HG03378 (cell line): ENCODE results near the gene MSX1.

Experiments used
- ATAC-seq: cut with Tn5 transposase; IDR thresholded peaks from one replicate; pipeline ENCODE4 v1.9.1; 2021; ENCODE audit warnings: mild to moderate bottlenecking, moderate library complexity; ENCODE audit not compliant: unreplicated experiment

Gene MSX1

DNA sequence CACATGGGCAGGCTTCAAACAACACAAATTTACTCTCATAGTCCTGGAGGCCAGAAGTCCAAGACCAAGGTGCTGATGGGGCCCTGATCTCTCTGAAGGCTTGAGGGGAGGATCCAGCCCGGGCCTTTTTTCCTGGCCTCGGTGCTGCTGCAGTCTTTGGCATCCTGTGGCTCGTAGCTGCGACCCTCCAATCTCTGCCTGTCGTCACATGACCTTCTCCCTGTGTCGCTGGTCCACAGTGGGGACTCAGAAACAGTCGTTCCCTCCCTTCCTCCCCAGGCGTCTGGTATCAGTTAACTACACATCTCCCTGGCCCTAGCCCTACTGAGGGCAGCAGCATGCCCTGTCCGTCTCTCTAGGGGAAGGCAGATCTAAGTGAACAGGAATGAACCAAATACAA, 19.1 kb upstream of the MSX1 start:
- ATAC-seq = no peak

GRCh38 chr4:4841156-4841555, 18.3 kb upstream of the MSX1 start:
- ATAC-seq = no peak

- no peak for ATAC-seq
Observed at GRCh38 chr4:4842476-4843441, 16.7 kb upstream of the MSX1 start.

DNA sequence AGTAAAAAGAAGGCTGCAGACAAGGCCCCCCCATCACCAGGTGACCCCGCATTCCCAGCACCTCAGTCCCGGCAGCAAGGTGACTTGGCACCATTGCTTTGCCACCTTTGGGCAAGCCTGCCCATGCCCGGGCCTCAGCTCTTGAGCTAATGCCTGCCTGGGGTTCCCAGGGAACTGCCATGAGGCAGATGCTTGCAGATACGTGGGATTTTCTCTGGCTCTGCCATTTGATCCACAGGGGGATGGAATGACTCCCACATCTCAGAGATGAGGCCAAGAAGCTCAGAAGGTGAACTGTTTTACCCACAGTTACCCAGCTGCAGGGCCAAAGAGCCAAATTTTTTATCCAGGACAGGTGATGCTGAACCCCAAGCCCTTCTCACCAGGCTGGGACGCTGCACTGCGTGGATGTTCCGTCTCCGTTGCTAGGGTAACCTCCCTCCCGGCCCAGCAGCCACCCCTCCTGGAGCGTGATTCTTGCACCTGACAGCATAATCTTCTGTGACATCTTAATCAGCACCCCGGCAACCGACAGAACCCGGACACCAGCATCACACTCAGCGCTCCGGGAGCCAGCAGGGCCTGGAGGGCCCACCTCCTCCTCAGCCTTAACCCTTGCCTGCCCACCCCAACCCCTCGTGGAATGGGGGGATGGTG, 15.7 kb upstream of the MSX1 start:
- ATAC-seq = no peak

DNA sequence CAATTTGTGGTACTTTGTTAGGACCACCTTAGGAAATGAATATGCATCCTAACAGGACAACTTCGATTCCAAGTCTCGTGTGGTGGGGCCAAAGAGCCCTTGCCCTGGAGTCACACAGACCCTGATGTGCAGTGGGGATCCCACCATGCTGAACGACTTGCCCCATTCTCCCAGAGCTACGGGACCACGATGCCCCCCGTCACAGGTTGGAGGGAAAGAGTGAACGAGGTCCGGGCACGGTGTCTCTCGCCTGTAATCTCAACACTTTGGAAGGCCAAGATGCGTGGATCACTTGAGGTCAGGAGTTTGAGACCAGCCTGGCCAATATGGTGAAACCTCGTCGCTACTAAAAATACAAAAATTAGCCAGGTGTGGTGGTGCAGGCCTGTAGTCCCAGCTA, 14.4 kb upstream of the MSX1 start:
- ATAC-seq = no peak

GRCh38 chr4:4847011-4847410, 12.5 kb upstream of the MSX1 start:
- no peak for ATAC-seq

- ATAC-seq = no peak
Observed at GRCh38 chr4:4848540-4848939, 10.9 kb upstream of the MSX1 start.

- no peak for ATAC-seq
Observed at GRCh38 chr4:4849106-4849505, 10.4 kb upstream of the MSX1 start.

- no peak for ATAC-seq
Observed at GRCh38 chr4:4849524-4850193, 9.8 kb upstream of the MSX1 start.

- ATAC-seq = no peak
Observed at GRCh38 chr4:4851081-4851480, 8.4 kb upstream of the MSX1 start.

DNA sequence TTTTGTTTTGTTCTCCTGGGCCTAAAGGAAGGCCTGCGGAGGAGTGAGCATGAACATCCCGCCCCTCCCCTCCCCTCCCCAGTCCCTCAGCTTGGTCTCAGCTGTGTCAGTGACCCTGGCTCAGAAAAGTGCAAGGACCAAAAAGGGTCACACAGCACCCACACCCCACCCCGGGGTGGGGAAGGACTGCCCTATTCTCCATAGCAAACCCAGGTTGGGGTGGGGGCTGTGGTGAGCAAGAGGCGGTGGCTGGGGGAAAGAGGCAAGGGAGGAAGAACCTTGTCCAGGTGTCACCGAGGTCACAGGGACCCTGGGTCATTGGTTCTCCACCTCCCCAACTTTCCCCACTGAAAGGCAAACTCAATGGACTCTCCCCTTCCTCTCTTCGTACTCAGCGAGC, 7.6 kb upstream of the MSX1 start:
- ATAC-seq = no peak

DNA sequence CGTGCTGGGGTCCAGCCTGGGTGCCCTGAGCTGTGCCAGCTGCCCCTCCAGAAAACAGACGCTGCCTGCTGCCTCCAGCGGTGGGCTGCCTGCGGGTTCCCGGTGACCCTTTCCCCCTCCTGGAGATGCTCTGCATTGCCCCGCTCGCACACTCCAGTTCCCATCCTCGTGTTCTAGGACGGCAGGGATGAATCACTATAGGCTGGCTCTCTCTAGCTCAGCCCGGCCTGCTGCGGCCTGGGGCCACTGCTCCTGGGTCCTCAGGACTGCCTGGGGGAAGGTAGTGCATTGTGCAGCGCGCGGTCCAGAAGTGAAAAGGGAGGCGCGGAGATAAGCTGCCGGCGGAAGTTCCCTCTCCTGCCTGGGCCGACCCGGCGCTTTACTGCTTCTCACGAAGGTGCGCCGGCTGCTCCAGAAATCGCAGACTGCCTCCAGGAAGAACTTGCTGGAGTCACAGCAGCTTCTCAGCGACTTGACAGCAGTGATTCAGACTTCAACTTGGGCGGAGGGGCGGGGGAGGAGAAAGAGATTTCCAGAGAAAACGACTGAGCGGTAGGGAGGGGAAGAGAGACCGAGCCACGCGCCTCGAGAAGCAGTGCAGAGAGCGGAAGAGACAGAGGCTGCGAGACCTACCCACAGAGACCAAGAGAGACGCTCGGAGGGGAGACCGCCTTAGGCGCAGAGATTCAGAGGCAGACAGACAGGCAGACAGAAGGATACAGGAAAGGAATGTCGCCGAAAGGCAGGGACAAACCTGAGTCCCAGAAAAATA, 6.7 kb upstream of the MSX1 start:
- ATAC-seq = peak; percentile 41

DNA sequence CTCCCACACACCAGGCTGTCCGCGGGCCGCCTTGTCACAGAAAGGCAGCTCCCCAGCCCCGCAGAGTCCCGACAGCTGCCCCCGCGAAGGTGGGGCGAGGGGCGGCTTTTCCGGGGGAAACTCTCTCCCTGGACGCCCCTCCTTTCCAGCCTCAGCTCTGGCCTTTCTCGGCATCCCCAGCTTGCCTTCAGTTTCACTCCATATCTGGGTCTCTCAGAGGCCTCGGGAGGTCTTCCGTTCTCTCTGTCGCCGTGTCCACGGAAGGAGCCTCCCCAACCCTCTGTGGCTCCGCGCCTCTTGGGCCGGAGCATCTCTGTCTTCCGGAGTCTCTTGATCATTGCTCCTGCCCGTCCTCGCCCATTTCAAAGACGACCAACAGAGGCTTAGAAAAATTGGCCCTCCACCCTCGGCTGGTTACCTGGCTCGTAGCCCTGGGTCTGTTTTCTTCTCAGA, 6.1 kb upstream of the MSX1 start:
- ATAC-seq = no peak

DNA sequence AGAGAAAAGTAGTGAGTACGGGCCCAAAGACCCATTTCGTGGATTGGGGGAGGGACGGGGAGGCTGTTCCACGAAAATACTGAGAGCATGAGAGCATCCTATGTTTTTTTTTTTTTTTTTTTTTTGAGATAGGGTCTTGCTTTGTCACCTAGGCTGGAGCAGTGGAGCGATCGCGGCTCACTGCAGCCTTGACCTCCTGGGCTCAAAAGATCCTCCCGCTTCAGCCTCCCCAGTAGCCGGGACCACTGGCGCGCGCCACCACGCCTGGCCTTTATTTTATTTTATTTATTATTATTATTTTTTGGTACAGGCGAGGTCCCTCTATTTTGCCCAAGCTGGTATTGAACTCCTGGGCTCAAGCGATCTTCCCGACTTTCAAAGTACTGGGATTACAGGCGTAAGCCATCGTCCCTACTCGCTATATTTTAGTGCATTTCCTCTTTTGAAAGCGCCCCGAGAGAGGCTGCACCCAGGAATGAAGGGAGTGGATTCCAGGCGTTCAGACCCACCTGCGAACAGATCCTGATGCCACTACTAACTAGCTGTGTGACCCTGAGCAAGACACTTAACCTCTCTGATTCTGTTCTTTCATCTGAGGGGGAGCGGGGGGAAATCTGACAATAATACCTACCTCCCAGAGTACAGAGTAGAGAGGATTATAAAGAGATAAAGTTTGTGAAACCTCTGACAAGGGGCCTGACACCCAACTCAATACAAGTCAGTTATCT, 5.4 kb upstream of the MSX1 start:
- ATAC-seq = no peak

- ATAC-seq = no peak
Observed at GRCh38 chr4:4854649-4855295, 4.7 kb upstream of the MSX1 start.

DNA sequence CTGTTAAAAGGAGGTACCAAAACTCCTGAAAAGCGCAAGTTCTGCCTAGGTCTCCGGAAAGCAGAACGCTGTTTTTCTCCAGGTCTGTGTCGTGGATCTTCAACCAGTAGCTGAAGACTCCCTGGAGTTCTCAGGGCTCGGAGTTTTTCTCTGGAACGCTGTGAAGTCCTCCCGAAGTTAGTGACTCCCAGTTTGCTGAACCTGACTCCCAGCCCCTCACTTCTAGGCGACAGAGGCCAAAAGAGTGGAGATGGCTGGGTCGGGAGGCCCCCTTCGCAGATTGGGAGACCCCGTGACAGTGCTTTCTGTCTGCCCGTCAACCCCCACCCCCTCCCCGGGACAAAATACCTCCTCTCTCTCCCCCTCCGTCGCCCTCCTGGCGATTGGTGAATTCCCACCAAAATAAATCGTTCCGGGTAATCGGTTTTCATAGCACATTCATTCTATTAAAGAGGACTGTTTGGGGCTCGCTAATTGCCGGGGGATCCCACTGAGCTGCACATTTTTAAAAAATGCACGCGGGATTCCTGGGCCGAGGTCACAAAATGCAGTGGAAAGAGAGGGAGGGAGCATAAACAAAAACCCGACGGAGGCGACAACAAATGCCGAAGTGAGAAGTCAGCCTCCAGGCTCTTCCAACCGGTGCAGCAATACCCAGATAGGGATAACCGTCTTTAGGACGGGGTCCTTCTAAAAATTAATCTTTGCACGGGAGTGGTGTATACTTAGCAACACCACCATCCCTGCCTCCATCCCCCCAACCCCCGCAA, 4.0 kb upstream of the MSX1 start:
- no peak for ATAC-seq

DNA sequence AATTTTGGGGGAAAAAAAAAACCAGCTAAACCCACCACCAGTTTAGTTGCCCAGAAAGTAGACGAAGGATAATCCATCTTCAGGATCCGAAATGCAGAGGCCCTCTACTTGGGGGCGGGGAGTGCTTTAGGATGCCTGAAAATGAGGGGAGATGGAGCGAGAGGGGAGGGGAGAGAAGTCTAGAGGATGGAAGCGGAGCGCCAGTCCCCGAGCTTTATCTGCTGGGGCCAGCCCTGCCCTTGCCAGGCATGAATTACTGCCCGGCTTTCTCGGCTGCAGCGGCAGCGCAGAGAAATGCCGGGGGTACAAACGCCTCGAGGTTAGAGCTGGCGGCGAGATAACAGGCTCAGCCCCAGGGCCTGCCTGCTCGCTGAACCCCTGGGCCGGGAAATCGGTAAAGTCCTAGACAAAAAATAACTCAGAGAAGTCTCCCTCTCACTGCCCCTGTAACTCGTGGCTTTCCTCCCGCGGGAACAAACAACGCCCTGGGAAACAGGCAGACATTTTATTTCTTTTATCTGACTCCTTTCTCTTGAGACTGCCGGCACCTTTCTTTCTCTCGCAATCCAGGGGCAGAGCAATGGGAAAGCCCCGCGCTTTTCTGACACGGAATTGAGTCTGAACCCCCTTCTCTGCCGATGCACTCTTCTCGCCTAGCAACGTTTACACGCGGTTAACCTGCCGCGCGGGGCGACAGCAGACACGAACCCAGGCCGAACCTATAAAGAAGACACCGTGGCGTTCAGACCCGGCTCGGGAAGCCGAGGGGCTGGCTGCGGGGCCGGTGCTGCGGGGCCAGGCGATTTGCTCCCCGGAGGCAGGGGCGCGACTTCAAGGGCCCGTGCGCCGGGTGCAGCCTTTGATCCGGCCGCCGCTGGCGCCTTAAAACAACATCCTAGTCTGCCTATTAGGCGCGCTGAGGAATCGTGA, 3.1 kb upstream of the MSX1 start:
- ATAC-seq = no peak
